OCI-LY1 (cell line): ENCODE results near the gene ZNF175.

Source experiments
- EZH2 ChIP-seq: fragments of 200-600 bp; sonication (generic), shearing (Covaris generic); IDR thresholded peaks from 2 replicates; pipeline ENCODE4 v1.8.0; 2017; ENCODE audit warnings: borderline replicate concordance, mixed run types, mild to moderate bottlenecking, antibody characterized with exemption, low read length, moderate library complexity, mixed read lengths
- TF ChIP-seq, protein P1 (sequence below): fragments of 200-600 bp; sonication (generic), shearing (Covaris generic); IDR thresholded peaks from 2 replicates; pipeline ENCODE4 v1.5.1; 2017; ENCODE audit warnings: mild to moderate bottlenecking, antibody characterized with exemption, low read length, moderate library complexity, mixed read lengths

DNA sequence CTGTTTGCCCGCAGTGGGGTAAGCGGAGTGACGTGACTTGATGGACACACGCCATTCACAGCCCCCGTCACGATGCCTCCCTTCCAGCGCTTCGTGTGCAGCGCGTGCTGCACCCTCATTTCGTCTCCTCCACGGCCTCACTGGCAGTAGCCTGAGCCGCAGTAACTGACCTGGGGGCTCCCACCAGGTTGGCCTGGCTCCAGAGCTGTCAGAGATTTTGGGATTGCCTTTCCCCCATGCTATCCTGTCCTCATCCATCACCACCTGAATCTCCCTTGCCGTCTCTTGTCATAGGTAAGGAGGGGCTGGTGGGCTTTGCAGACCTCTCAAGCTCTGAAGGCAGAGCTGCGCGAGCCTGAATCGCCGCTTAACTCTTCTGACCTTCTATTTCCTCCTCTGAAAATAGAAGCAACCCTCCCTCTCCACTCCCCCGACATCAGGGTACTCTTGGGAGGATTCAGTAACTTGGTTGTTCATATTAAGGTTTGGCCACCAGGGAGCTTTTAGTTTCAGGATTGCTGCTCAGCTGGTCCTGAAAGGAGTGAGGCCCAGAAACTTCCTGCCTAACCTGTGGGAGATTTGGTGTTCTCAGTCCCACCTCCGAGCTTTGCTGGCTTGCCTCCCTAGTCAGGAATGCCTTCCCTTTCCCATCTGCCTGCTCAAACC lies 31.2 kb downstream of the ZNF175 start:
- TF ChIP-seq, protein P1, sequence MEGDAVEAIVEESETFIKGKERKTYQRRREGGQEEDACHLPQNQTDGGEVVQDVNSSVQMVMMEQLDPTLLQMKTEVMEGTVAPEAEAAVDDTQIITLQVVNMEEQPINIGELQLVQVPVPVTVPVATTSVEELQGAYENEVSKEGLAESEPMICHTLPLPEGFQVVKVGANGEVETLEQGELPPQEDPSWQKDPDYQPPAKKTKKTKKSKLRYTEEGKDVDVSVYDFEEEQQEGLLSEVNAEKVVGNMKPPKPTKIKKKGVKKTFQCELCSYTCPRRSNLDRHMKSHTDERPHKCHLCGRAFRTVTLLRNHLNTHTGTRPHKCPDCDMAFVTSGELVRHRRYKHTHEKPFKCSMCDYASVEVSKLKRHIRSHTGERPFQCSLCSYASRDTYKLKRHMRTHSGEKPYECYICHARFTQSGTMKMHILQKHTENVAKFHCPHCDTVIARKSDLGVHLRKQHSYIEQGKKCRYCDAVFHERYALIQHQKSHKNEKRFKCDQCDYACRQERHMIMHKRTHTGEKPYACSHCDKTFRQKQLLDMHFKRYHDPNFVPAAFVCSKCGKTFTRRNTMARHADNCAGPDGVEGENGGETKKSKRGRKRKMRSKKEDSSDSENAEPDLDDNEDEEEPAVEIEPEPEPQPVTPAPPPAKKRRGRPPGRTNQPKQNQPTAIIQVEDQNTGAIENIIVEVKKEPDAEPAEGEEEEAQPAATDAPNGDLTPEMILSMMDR = no peak
- TF ChIP-seq EZH2 = no peak
